GM12878 (cell line): ENCODE data around the gene MCM9. TPM values are rescaled to one million over a fixed set of nuclear protein-coding genes. Genes with fewer than 3 reads are reported as not detected.

Experiments used
- ATAC-seq: fragments of 200-7000 bp; cut with Tn5 transposase; 3 replicates; pipeline ENCODE4 v1.9.1; 2020; ENCODE audit warnings: mild to moderate bottlenecking, moderate library complexity
- BruUV-seq: library from RNA; stranded (reverse); fragments of 400-500 nt; replicated peaks from 2 replicates; lab custom pipeline; 2021; lab: Mats Ljungman, UMichigan
- CTCF ChIA-PET: fragments of 300-600 bp; sonication (Branson Sonifier 250); formaldehyde crosslinking; extraction: SDS; loops from one replicate; lab custom pipeline; 2021; ENCODE audit warnings: inconsistent platforms; lab: Yijun Ruan, JAX
- POLR2A ChIA-PET: fragments of 350-600 bp; formaldehyde crosslinking; extraction: SDS; loops from one replicate; lab custom pipeline; 2021; ENCODE audit warnings: inconsistent platforms; lab: Charles Lee
- RAD21 ChIA-PET: fragments of 300-600 bp; sonication (Branson Sonifier 250); formaldehyde crosslinking; loops from one replicate; lab custom pipeline; 2023; ENCODE audit warnings: antibody characterized with exemption; ENCODE audit not compliant: unreplicated experiment; lab: Charles Lee
- SMC1A ChIA-PET: fragments of 300-600 bp; sonication (Branson Sonifier 250); formaldehyde crosslinking; loops from one replicate; lab custom pipeline; 2023; ENCODE audit not compliant: unreplicated experiment, uncharacterized antibody; lab: Charles Lee
- DNase-seq: peaks from one replicate; pipeline ENCODE4 v3.0.0-alpha.2; 2011; ENCODE audit warnings: low read depth, low spot score
- FAIRE-seq: peaks from 3 replicates; lab custom pipeline; 2011; peaks lifted over from hg19 to GRCh38; lab: Jason Lieb, UNC
- H2AFZ ChIP-seq: 2 replicates; pipeline ENCODE4 v1.6.0; 2011; ENCODE audit warnings: low read depth, low read length, control low read depth; ENCODE audit not compliant: control insufficient read depth
- H3K27ac ChIP-seq: 2 replicates; pipeline ENCODE4 v1.5.1; 2011; ENCODE audit warnings: control low read depth; ENCODE audit not compliant: control insufficient read depth, insufficient read depth
- H3K27me3 ChIP-seq, 2 experiments: replicated peaks in 1 of 2; 2 replicates each; pipeline versions ENCODE4 v1.6.0 to v1.6.1; 2011; ENCODE audit warnings: low read length in 1 of 2; ENCODE audit not compliant: control insufficient read depth in 2 of 2, insufficient read depth in 2 of 2
- H3K36me3 ChIP-seq, 2 experiments: 2 replicates each; pipeline ENCODE4 v1.5.1; 2011; ENCODE audit warnings: low read length in 1 of 2; ENCODE audit not compliant: control insufficient read depth in 2 of 2, insufficient read depth in 2 of 2
- H3K4me1 ChIP-seq: 2 replicates; pipeline ENCODE4 v1.6.1; 2011; ENCODE audit warnings: mild to moderate bottlenecking, low read length, moderate library complexity, mixed read lengths; ENCODE audit not compliant: control insufficient read depth, insufficient read depth
- H3K4me2 ChIP-seq: 2 replicates; pipeline ENCODE4 v1.6.0; 2011; ENCODE audit warnings: control low read depth; ENCODE audit not compliant: control insufficient read depth, insufficient read depth
- H3K4me3 ChIP-seq: fragments of 200-600 bp; sonication (generic); 2 replicates; pipeline ENCODE4 v1.5.1; 2016
- H3K79me2 ChIP-seq: 2 replicates; pipeline ENCODE4 v1.6.0; 2011; ENCODE audit warnings: low read length; ENCODE audit not compliant: control insufficient read depth, insufficient read depth
- H3K9ac ChIP-seq: 2 replicates; pipeline ENCODE4 v1.8.0; 2011; ENCODE audit warnings: low read length, control low read depth, mixed read lengths; ENCODE audit not compliant: control insufficient read depth, insufficient read depth
- H3K9me3 ChIP-seq: replicated peaks from 3 replicates; pipeline ENCODE4 v1.5.1; 2011; ENCODE audit warnings: mild to moderate bottlenecking, low read length; ENCODE audit not compliant: control insufficient read depth, insufficient read depth
- H4K20me1 ChIP-seq: 2 replicates; pipeline ENCODE4 v1.6.0; 2011; ENCODE audit not compliant: control insufficient read depth, insufficient read depth
- KLF5 ChIP-seq: fragments of 450-650 bp; IDR thresholded peaks from 2 replicates; pipeline ENCODE4 v1.6.1; 2014; ENCODE audit warnings: mild to moderate bottlenecking; ENCODE audit not compliant: partially characterized antibody
- NR2C1 ChIP-seq: fragments of 450-650 bp; IDR thresholded peaks from 2 replicates; pipeline ENCODE4 v1.6.1; 2017; ENCODE audit warnings: antibody characterized with exemption, mild to moderate bottlenecking, moderate library complexity
- PAX5 ChIP-seq: IDR thresholded peaks from 2 replicates; pipeline ENCODE4 v1.6.1; 2011; ENCODE audit warnings: low read depth, low read length, borderline replicate concordance
- PML ChIP-seq: IDR thresholded peaks from 2 replicates; pipeline ENCODE4 v1.6.1; 2012; ENCODE audit warnings: low read length, inconsistent platforms
- POU2F2 ChIP-seq: IDR thresholded peaks from 3 replicates; pipeline ENCODE4 v1.6.1; 2011; ENCODE audit warnings: low read depth, mild to moderate bottlenecking, low read length, borderline replicate concordance
- RELA ChIP-seq: fragments of 450-650 bp; IDR thresholded peaks from 2 replicates; pipeline ENCODE4 v1.8.0; 2014; ENCODE audit warnings: borderline replicate concordance; ENCODE audit not compliant: partially characterized antibody
- SMC3 ChIP-seq: IDR thresholded peaks from 2 replicates; pipeline ENCODE4 v1.6.1; 2011; ENCODE audit warnings: low read length, improper control_type of control experiment, borderline replicate concordance
- WGBS: methylation state at CpG from one replicate; pipeline ENCODE4 v1.1.6; 2016; ENCODE audit warnings: low lambda C conversion rate; ENCODE audit not compliant: insufficient replicate concordance, insufficient coverage; ENCODE audit errors: missing lambda C conversion rate; 5-methylcytosine and 5-hydroxymethylcytosine counted together
- in situ Hi-C: fragments of 300-500 bp; cut with MboI; formaldehyde crosslinking; loops from 9 replicates; pipeline ENCODE4 v1.14.3; 2018; ENCODE audit warnings: mixed read lengths
- intact Hi-C: fragments of 100-400 bp; cut with micrococcal nuclease; formaldehyde crosslinking; loops from one replicate; pipeline ENCODE4 v1.14.2; 2022; ENCODE audit not compliant: unreplicated experiment
- polyA plus RNA-seq, 11 experiments: library from polyadenylated mRNA; depleted of rRNA in 4 of 11; unstranded in 6 of 11; stranded (reverse) in 5 of 11; fragments of >200 nt; fragmentation: Nextera tagmentation in 4 of 11; fragmentation: Illumina TruSeq in 1 of 11; extraction: Ambion mirVana in 4 of 11; extraction: Trizol in 1 of 11; gene quantifications; 1 replicate in 1 of 11; 2 replicates in 10 of 11; pipeline versions ENCODE4 v1.2.1 to v1.2.3, GENCODE V29; 2011 to 2016; ENCODE audit warnings: inconsistent platforms in 2 of 11, missing spikeins in 2 of 11, low read depth in 1 of 11
- total RNA-seq, 4 experiments: library from RNA; depleted of rRNA in 3 of 4; stranded (reverse); fragments of >200 nt in 3 of 4; fragmentation: Illumina TruSeq in 1 of 4; extraction: Trizol in 1 of 4; gene quantifications; 2 replicates each; pipeline versions ENCODE4 v1.2.1 to v1.2.3, GENCODE V29; 2013 to 2021
- TF ChIP-seq, protein P1 (sequence below): IDR thresholded peaks from 2 replicates; pipeline ENCODE4 v1.6.1; 2012; ENCODE audit warnings: low read depth, low read length, improper control_type of control experiment

The MCM9 gene
- total and polyA plus RNA-seq, 10 of the 15 experiments (the other 5 are each of a cell fraction or from before 2014, with no cell fraction given) = 3.4 to 18.5 (median 9.7) TPM

DNA sequence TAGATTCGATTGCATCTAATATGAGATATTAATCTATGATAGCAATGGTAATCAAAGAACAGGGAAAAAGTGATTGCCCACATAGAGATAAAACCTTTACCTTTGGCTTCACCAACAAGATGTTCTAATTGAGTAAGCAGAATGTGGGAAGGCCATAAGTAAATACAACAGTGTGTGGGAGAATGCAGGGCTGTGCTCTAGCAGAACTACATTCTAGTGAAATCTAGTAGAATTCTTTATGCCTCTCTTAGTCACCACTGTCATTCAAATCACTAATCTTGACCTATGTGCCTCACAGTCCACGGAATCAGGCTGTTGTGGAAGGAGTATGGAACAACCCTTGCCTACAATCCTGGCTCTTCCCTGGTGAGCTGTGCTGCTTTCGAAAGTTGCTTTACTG, 30.4 kb upstream of the MCM9 start:
- no peak for DNase-seq
- Histone ChIP-seq H2AFZ (no peak overlapping the region), H4K20me1 (no peaks in the 10 kb centered on the region), H3K27ac (no peak overlapping the region), H3K27me3 (no peaks in the 10 kb centered on the region), H3K9me3 (no peaks in the 10 kb centered on the region), H3K4me2 (no peak overlapping the region), H3K9ac (no peak overlapping the region), H3K4me1 (no peaks in the 10 kb centered on the region), H3K79me2 (no peaks in the 10 kb centered on the region), H3K36me3 (no peaks in the 10 kb centered on the region), H3K4me3 (no peak overlapping the region)
- ChIA-PET RAD21 (interaction anchor here (1.3 kb wide), 1 partner anchor 145 kb away, joined by 5 read pairs; no protein-coding TSS in a partner anchor), POLR2A (no interaction called here), SMC1A (no interaction called here), CTCF (interaction anchor here (1.4 kb wide), 1 partner anchor 145 kb away, joined by 4 read pairs; no protein-coding TSS in a partner anchor)
- in situ Hi-C loops = loop anchor here (25.0 kb wide), 1 partner anchor 147 kb away; no protein-coding TSS in a partner anchor
- intact Hi-C loops = no loop called here
- ATAC-seq = no peak
- no peak for TF ChIP-seq PML
- no peak for TF ChIP-seq KLF5
- TF ChIP-seq PAX5 = no peak
- TF ChIP-seq RELA = no peak
- TF ChIP-seq SMC3 = no peak
- TF ChIP-seq, protein P1, sequence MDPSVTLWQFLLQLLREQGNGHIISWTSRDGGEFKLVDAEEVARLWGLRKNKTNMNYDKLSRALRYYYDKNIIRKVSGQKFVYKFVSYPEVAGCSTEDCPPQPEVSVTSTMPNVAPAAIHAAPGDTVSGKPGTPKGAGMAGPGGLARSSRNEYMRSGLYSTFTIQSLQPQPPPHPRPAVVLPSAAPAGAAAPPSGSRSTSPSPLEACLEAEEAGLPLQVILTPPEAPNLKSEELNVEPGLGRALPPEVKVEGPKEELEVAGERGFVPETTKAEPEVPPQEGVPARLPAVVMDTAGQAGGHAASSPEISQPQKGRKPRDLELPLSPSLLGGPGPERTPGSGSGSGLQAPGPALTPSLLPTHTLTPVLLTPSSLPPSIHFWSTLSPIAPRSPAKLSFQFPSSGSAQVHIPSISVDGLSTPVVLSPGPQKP = no peak
- TF ChIP-seq POU2F2 = no peak
- no peak for TF ChIP-seq NR2C1
- no peak for FAIRE-seq
- 89% methylated on average over 3 of the region's 3 CpGs for WGBS
- BruUV-seq = no TSS peak
